ENCODE results near the gene SH3GLB2. TPM values are rescaled to one million over a fixed set of nuclear protein-coding genes. Genes with fewer than 3 reads are reported as not detected.
"Not testable (repeated sequence)": the region's sequence is repeated elsewhere in the genome, so short reads cannot be mapped to it uniquely, and the experiment has no call there.

The SH3GLB2 gene
- total and polyA plus RNA-seq, 2 donors = 65.7 to 134 TPM

DNA sequence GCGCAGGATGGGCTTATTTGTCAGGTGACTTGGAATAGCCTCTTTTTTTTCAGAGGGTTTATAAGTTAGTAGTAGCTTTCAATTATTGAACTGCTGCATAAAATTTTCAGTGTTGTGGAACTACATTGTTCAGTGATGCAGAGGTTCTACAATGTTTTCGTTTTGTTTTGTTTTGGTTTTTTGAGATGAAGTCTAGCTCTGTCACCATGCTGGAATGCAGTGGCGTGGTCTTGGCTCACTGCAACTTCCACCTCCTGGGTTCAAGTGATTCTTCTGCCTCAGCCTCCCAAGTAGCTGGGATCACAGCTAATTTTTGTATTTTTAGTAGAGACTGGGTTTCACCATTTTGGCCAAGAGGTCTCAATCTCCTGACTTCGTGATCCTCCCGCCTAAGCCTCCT is 58.6 kb downstream of the SH3GLB2 start:
- DNase-seq (ENCODE audit: low read depth in 6 of 9, low spot score in 9 of 9) = no peak
- Histone ChIP-seq H3K27ac (ENCODE audit: low read depth in 1 of 2, low read length in 1 of 2) (no peak overlapping the region), H3K4me1 (ENCODE audit: control insufficient read depth in 2 of 2, insufficient read depth in 2 of 2, low read length in 2 of 2) (no peaks in the 10 kb centered on the region), H3K4me3 (ENCODE audit: low read length in 2 of 2) (no peak overlapping the region), H3K36me3 (ENCODE audit: control insufficient read depth in 2 of 2, insufficient read depth in 2 of 2, low read length in 1 of 2) (peaks cover 52 to 83% of the 10 kb centered on the region in 2 donors), H3K9me3 (ENCODE audit: control insufficient read depth in 2 of 2, insufficient read depth in 1 of 2, low read length in 1 of 2) (no peaks in the 10 kb centered on the region), H3K27me3 (ENCODE audit: control insufficient read depth in 2 of 2, insufficient read depth in 1 of 2, low read length in 1 of 2) (no peaks in the 10 kb centered on the region)
- 99% methylated on average over 5 of the region's 5 CpGs for WGBS

DNA sequence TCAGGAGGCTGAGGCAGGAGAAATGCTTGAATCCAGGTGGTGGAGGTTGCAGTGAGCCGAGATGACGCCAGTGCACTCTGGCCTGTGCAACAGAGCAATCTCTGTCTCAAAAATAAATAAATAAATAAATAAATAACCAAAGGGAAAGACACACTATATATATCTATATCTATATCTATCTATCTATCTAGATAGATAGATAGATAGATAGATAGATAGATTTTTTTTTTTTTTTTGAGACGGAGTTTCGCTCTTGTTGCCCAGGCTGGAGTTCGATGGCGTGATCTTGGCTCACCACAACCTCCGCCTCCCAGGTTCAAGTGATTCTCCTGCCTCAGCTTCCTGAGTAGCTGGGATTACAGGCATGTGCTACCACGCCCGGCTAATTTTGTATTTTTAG is 66.7 kb downstream of the SH3GLB2 start:
- H3K4me1 ChIP-seq (ENCODE audit: control insufficient read depth in 2 of 2, insufficient read depth in 2 of 2, low read length in 2 of 2); H3K4me3 ChIP-seq (ENCODE audit: low read length in 2 of 2); H3K9me3 ChIP-seq (ENCODE audit: control insufficient read depth in 2 of 2, insufficient read depth in 1 of 2, low read length in 1 of 2); H3K27ac ChIP-seq (ENCODE audit: low read depth in 1 of 2, low read length in 1 of 2); DNase-seq (ENCODE audit: low read depth in 6 of 9, low spot score in 9 of 9); H3K27me3 ChIP-seq (ENCODE audit: control insufficient read depth in 2 of 2, insufficient read depth in 1 of 2, low read length in 1 of 2): not testable (repeated sequence)
- H3K36me3 ChIP-seq (ENCODE audit: control insufficient read depth in 2 of 2, insufficient read depth in 2 of 2, low read length in 1 of 2) = peaks cover 34 to 71% of the 10 kb centered on the region in 2 donors
- 99% methylated on average over 9 of the region's 9 CpGs for WGBS

Other genes with a start within 250 kb of the SH3GLB2 start
- gene TBC1D13, start 241.1 kb downstream of the SH3GLB2 start, total RNA-seq = 5.0 TPM
- gene TBC1D13, start 241.1 kb downstream of the SH3GLB2 start, polyA plus RNA-seq = 19.4 TPM
- gene ENDOG, start 209.8 kb downstream of the SH3GLB2 start, total RNA-seq = 21.5 TPM
- gene ENDOG, start 209.8 kb downstream of the SH3GLB2 start, polyA plus RNA-seq = 11.0 TPM
- 24.3 TPM for gene SPOUT1, start 198.5 kb downstream of the SH3GLB2 start, total RNA-seq
- 48.5 TPM for gene SPOUT1, start 198.5 kb downstream of the SH3GLB2 start, polyA plus RNA-seq
- gene KYAT1, start 146.4 kb downstream of the SH3GLB2 start, total RNA-seq = 16.1 TPM
- 9.9 TPM for gene KYAT1, start 146.4 kb downstream of the SH3GLB2 start, polyA plus RNA-seq
- gene LRRC8A, start 146.2 kb downstream of the SH3GLB2 start, total RNA-seq = 9.5 TPM
- gene LRRC8A, start 146.2 kb downstream of the SH3GLB2 start, polyA plus RNA-seq = 10.3 TPM
- gene PHYHD1, start 107.3 kb downstream of the SH3GLB2 start, total RNA-seq = 9.7 TPM
- gene PHYHD1, start 107.3 kb downstream of the SH3GLB2 start, polyA plus RNA-seq = 25.6 TPM
- gene DOLK, start 80.7 kb downstream of the SH3GLB2 start, total RNA-seq = 7.6 TPM
- gene DOLK, start 80.7 kb downstream of the SH3GLB2 start, polyA plus RNA-seq = 8.0 TPM
- 22.0 TPM for gene NUP188, start 80.6 kb downstream of the SH3GLB2 start, total RNA-seq
- 19.2 TPM for gene NUP188, start 80.6 kb downstream of the SH3GLB2 start, polyA plus RNA-seq
- 14.4 TPM for gene MIGA2, start 8.3 kb upstream of the SH3GLB2 start, total RNA-seq
- 43.0 TPM for gene MIGA2, start 8.3 kb upstream of the SH3GLB2 start, polyA plus RNA-seq
- gene DOLPP1, start 52.8 kb upstream of the SH3GLB2 start, total RNA-seq = 12.7 TPM
- gene DOLPP1, start 52.8 kb upstream of the SH3GLB2 start, polyA plus RNA-seq = 9.6 TPM
- 4.1 TPM for gene CRAT, start 82.5 kb upstream of the SH3GLB2 start, total RNA-seq
- 9.4 TPM for gene CRAT, start 82.5 kb upstream of the SH3GLB2 start, polyA plus RNA-seq
- gene PTPA, start 83.1 kb upstream of the SH3GLB2 start, total RNA-seq = 68.3 TPM
- 70.1 TPM for gene PTPA, start 83.1 kb upstream of the SH3GLB2 start, polyA plus RNA-seq
- 4.2 TPM for gene IER5L, start 149.9 kb upstream of the SH3GLB2 start, total RNA-seq
- gene IER5L, start 149.9 kb upstream of the SH3GLB2 start, polyA plus RNA-seq = 13.7 TPM

Measured in thymus (tissue), 11 donors.